ENCODE measurements around the gene RNF146.
"Not testable (repeated sequence)": the region's sequence is repeated elsewhere in the genome, so short reads cannot be mapped to it uniquely, and the experiment has no call there.

Gene RNF146, protein sequence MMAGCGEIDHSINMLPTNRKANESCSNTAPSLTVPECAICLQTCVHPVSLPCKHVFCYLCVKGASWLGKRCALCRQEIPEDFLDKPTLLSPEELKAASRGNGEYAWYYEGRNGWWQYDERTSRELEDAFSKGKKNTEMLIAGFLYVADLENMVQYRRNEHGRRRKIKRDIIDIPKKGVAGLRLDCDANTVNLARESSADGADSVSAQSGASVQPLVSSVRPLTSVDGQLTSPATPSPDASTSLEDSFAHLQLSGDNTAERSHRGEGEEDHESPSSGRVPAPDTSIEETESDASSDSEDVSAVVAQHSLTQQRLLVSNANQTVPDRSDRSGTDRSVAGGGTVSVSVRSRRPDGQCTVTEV

DNA sequence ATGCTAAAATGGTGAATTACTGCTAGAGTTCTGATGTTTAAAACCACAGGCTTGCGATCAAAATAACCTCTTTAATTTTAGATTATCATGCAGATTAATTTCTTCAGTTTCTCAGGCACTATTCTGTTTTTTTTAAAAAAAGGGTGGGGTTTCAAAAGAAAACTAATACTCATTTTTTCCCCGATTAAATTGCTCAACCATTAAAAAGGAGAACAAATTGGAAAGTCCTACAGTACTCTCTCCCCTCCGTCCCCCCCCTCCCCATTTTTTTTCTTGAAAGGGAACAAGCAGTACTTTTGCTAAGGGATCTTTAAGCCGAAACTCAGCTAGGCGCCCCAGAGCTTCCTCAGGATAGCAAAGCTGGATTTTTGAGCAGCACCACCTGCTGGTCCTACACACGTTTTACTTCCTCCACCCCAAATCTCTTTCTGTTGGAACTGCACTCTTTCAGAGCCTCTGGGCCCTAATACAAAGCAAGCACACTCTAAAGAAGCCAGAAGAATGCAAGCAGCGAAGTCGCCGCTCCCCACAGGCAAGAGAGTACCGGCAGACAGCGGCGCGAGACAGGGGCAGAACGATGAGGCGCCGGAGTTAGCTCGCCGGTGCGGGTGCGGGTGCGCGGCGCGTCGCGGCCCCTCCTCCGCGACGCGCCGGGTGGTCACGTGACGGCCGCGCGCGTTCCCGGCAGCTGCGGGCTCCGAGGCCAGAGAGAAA lies at the start of gene RNF146:
RNF146 (plus strand) TSS at position 687 of the 714 bp plus-strand sequence. CDS start 13,475 bp downstream, outside the sequence.
- DNase-seq = peak; percentile 46 to 56 (median 49)

DNA sequence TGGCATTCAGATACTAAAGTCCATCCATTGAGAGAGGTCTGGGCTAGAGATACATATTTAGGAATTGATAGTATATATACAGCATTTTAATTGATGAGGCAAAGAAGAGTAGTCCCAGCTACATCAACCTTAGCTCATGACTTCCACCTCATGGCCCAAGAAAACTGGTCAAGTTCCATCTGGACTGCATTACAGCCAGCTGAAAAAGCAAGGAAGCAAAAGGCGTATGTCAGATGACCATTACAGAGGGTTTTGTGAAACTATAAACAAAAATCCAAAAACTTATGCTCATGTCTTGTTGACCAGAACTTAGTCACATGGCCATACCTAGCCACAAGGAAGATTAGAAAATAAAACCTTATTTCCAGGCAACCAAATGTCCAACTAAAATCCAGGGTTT lies 46.8 kb upstream of the RNF146 start:
- no peak for DNase-seq

DNA sequence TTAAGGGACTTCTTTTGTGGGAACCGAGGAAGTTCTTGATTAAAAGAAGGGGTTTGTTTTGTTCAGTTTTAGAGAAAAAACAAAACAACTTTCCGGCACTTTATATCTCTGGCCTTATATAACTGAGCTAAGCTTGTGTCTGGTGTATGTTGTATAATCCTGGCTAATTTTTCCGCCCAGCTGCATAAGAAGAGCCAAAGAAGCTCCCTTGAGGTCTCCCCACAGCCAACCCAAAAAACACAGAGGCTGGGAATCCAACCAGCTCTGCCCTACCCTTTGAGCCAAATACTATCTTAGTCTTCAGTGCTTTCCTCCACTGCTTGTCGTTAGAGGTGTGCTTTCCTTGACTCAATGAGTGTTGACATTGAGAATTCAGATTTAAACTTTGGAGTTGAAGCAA lies 45.5 kb upstream of the RNF146 start:
- DNase-seq = no peak

DNA sequence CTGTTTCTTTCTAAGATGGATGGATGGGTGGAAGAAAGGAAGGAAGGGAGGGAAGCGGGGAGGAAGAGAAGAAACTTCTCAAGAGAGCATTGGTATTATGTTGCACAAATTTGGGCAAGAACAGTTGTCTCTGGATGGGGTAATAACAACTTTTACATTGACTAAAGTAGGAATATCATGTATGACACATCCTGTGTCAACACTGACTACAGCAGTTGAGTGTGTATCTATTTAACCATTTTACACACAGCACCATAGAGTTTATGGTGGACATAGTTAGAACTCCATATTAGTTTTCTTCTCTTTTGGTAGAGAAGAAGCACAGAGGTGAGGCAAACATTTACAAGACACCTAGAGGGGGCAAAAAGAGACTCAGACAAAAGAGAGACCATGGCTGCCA lies 44.2 kb upstream of the RNF146 start:
- DNase-seq = no peak

DNA sequence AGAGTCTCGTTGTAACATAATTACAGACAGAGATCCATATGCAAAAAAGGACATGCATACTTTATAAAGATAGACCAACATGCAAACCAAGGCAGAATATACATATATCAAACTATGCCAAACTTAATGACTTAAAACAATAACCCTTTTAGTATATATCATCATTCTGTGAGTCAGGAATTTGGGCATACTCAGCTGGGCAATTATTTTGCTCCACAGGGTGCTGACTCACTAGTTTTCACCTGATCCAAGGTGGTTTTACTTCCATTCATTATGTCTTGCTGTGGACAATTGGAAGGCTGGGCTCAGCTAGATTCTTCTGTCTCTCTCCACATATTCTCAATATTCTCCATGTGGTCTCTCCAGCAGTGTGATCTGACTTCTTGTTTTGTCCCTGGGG lies 41.2 kb upstream of the RNF146 start:
- DNase-seq = no peak

DNA sequence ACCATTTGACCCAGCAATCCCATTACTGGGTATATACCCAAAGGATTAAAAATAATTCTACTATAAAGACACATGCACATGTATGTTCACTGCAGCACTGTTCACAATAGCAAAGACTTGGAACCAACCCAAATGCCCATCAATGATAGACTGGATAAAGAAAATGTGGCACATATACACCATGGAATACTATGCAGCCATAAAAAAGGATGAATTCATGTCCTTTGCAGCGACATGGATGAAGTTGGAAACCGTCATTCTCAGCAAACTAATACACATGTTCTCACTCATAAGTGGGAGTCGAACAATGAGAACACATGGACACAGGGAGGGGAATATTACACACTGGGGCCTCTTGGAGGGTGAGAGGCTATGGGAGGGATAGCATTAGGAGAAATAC lies 32.8 kb upstream of the RNF146 start:
- DNase-seq = not testable (repeated sequence)

DNA sequence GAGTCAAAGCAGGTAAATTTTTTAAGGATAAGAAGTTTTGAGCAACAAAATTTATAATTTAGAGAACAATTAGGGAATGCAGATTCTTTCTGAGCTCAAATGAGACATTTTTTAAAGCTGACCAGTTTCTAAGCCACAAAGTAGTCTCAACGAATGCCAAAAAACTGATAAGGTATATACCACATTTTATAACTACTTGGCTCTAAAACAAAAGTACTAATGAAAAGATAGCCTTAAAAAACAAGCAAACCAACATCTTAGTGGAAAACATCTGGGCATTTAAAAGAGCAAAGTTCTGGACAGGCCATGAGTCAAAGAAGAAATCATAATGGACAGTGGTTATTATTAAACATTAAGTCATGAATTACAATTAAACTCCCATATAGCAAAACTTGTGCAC lies 23.2 kb upstream of the RNF146 start:
- no peak for DNase-seq

DNA sequence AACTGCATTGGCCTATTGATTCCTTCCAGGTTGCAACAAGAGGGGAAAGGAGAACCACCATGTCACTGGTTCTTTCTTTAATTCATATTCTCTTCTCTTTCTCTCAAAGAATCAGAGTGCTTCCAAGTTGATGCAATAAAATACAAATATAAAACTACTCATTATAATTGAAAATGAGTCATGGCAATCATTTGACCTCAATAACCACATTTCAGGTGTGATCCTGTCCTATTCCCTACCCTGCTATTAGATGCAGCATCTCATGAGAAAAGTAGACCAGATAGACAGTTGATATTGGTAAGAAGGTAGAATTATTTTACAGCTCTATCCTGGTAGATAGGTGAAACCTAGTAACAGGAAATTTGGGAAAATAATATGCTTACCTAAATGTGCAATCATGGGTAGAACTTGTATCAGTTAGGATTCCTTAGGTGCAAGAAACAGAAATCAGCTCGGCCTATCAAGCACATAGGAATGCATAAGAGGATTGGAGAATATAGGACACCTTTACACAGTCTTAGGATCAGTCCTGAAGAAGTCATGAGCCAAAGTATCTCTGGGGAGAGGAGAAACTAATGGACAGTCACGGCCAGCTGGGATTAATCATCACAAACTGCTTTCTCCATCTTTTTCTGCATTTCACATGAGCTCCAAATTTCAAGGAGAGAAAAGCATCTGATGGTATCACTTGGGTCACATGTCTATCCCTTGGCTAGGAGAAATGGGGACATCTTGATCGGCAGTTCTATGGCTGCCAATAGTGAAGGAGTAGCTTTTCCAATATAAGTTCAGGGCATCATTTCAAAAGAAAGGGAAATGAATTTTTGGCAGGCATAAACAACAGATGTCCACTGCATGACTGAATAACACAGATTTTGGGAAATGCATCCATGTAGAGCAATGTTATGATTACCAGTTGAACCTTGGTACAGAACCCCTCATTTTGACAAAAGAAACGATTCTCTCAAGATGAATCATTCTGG lies 19.3 kb upstream of the RNF146 start:
- DNase-seq = no peak

DNA sequence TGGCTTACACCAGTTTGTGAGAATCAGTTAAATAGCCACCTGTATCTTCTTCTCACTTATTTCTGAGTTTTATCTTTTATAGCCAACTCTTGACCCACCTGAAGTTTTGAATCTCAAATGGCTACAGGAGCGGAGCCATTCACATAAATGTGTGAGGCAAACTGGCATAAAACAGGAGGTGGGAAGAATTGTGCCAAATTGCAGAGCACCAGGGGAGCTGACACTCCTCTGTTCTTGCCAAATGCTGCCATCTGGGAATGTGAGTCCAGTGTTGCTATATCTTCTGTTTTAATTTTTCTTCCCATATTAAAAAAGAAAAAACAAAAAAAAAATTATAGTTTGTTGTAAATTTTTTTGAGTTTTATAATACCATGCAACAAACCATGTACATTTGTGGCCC lies 17.0 kb upstream of the RNF146 start:
- no peak for DNase-seq

DNA sequence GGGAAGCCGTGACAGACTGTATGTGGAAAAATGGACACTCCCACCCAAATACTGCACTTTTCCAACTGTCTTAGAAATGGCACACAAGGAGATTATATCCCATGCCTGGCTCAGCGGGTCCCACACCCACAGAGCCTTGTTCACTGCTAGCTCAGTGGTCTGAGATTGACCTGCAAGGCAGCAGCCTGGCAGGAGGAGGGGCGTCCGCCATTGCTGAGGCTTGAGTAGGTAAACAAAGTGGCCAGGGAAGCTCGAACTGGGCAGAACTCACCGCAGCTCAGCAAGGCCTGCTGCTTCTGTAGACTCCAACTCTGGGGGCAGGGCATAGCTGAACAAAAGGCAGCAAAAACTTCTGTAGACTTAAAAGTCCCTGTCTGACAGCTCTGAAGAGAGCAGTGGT lies 11.4 kb upstream of the RNF146 start:
- no peak for DNase-seq

DNA sequence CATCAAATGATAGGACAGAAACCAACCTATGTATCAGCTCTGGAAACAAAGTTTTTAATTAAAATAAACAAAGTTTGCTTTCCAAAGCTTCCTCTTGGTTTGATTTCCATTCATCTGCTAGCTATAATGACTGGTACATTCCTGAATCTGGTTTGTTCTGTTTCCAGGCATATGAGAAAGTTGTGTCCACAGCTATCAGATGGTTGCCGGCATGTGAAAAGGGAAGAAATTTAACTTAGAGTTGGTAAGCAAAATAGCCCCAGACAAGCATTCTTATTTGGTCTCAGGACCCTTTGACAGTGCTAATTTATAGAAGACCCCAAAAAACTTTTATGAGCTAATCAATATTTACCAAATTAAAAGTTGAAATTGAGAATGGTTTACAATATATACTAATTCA lies 3.8 kb upstream of the RNF146 start:
- no peak for DNase-seq

DNA sequence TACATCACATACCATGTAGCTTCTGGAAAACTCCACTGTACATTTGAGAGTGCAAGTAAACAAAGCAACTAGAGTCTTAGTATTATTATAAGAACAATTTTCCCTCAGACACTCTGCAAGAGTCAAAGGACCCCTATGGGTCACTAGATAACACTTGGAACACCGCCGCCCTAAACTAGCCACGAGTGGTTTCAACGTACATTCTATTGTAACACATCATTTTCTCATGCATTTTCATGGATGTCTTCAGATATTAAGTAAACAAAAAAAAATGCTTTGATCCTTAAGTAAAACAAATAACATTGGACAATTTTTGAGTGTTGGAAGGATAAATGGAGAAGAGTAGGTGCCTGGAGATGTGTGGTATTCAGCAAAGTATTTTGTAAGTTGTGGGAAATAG lies 3.2 kb upstream of the RNF146 start:
- DNase-seq = no peak

DNA sequence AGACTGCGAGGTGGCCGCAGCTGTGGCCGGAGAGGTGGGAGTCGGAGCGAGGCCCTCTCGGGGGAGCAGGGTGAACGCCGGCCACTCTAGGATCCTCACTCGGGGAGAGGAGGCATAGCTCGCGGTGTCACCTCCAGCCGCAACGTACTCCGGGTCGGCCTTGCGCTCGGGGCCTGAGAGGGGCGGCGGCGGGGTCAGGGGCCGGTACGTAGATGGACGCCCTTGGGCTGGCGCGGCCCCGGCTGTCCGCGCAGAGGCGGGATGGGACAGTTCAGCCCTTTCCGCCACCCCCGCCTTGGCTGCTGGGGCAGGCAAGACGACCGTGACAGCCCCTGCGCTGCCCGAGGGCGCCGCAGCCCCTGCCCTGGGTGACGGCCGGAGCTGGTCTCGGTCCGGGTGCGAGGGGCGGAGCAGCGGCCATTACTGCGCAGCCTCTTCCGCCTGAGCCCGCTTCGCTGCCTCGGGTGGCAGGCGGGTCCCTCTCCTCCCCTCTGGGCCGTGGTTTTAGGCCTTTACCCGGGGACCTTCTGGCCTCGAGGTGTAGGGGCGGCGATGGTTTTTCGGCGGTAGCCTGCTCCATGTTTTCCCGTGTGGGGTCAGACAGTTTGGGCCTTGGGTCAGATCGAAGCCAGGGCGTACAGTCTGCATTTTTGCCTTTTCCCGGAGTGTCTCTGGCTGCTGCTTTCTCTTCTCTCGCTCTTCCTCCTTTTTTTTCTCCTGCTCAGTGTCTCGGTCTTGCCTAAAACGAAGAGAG lies 405 bp downstream of the RNF146 start:
- DNase-seq = peak; percentile 13 to 26 (median 24)

DNA sequence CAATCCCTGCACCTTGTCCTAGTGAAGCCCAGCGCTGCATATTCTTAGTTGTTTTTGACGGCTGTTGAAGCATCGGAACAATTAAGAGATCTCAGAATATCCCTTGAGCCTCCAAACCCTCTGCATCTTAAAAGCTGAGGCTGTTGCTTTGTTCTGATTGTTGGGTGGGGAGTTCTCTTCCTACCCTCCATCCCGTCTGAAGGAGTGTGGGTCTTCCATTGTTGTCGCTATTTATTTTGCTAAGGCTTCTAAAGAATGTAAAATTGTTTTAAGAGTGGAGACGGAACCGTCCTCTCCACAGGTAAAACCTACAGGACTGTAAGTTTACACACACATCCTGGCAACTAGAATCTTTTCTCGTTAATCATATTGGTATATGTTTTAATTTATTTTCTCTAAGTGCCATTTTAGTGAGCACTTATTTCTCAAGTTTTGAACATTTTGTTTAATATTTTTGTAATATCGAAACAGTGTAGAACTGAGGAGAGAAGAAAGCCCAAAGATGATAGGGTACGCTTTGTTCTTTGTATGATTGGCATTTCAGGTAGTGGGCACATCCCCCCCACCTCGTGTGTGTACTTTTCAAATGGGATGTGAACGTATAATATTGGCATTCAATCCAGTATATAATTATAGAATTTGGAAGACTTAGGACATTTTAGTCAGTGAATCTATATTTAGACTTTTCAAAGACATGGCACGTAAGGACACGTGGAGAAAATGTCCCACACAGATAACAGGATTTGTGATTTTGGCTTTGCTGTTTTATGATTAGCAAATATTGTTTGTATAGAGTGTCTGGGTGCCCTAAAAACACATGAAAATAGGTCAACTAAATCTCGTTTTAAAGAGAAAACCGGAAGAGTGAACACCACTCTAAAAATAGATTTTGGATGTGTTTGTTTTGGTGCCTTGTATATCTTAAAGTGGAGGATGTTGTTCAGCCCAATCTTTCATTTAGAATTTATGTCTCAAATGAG lies 1.3 kb downstream of the RNF146 start:
- DNase-seq = no peak

DNA sequence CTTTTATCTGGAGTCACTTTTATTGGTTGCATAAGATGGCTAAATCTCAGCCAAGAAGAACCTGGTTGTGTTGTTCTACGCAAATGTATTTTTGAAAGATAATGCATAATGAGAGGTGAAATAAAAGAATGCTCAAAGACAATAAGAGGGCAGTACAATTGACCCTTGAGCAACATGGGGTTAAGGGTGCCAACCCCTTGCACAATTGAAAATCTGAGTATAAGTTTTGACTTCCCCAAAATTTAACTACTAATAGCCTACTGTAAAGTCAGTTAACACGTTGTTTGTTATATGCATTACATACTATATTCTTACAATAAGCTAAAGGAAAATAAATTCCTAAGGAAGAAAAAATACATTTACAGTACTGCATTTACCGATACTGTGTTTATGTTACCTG lies 5.9 kb downstream of the RNF146 start:
- no peak for DNase-seq

DNA sequence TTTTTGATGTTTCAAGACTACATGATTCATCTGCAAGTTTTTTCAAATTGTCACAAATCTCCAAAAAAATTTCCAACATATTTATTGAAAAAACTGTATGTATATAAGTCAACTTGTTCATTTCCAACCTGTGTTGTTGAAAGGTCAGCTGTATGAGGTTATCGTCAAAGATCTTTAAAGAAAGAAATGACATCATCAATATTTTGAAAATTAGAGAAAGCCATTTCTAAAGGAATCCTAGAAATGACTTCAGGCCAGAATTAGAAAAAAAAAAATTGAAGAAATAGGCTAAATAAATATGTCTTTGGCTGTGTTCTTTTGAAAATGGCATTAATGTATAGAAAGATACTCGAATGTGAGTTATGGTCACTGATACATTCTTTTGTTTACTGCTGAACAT lies 6.8 kb downstream of the RNF146 start:
- DNase-seq = no peak

DNA sequence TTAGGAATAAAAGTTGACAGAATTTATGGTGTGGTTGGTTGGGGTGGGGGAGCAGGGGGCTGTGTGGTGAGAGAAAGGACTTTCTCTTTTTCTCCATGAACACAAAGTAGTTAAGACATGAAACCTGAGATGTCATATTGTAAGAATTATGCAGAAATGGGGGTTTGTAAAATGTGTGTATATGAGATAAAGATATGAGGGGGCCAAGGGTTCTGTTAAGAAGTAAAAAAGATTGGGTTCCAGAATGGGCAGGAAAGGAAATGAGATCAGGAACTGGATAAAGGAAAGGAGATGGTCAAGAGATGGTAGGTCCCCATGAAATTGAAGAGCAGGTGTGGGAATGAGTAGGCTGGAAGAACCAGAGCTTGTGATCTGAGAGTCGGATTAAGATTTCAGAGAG lies 9.7 kb downstream of the RNF146 start:
- DNase-seq = no peak

DNA sequence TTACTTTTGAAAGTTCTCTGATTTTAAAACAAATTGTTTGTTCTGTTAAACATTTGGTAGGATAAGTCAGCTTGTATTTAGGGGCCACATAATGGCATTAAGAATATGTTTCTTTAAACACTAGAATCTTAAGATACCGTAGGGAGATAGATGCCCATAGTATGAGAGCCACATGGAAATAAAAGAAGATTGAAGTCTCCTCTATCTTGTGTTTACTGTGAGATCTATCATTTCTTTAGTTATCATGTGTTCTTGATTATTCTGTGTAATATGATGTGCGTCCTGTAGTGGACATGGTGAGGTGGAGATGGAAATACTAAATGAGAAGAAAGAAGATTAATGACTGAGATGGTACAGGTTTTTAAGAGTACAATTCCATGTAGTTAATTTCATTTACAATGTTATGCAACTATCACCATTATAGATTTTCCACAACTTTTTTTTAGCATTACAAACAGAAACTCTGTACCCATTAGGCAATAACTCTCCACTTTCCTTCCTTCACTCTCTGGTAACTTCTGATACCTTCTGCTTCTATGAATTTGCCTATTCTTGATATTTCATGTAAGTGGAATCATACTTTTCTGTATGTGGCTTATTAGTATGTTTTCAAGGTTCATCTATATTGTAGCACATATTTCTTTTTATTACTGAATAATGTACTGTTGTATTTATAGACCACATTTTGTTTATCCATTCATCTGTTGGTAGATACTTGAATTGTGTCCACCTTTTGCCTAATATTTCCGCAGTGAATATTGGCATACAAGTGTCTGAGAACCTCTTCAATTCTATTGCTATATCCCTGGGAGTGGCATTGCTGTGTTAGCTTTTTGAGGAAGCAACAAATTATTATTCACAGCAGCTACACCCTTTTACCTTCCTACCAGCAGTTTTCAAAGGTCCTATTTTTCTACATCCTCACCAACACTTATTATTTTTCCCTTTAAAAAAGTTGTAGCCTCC lies 11.5 kb downstream of the RNF146 start:
- no peak for DNase-seq

DNA sequence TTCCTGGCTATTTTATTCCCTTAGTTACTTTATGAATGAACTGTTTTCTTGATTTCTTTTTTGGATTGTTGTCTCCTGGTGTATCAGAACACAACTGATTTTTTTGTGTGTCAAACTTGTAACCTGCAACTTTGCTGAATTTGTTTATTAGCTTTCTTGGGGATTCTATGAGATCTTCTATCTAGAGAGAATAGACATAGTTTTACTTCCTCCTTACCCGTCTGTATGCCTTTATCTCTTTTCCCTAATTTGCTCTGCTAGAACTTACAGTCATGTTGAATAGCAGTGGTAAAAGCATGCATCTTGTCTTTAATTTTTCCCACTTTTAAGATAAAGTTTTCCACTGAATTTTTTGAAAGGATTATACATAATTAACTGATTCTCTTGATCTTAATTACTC lies 13.2 kb downstream of the RNF146 start:
- DNase-seq = no peak

DNA sequence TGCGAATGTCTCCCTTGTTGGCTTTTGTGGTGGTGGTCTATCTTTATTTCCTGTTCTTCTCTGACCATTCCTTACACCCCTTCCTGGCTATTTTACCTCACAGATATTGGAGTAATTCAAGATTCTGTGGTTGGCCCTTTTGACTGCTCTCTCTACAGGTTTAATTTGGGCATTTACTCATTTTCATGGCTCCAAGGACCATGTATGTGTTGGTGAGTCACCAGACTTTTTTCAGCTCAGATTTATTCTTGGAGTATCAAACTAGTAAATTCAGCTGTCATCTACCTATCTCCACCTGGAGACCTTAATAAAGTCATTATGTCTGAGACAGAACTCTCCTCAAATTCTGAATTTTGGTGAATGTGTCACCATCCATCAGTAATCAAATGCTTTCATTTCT lies 15.5 kb downstream of the RNF146 start:
- DNase-seq = no peak

Data from activated CD4-positive, CD25-positive, alpha-beta regulatory T cell (primary cell).